ENCODE results near the gene TOR1B.

Gene TOR1B

GRCh38 chr9:129832982-129833381 is 30.0 kb downstream of the TOR1B start:
- TF ChIP-seq, protein P1, sequence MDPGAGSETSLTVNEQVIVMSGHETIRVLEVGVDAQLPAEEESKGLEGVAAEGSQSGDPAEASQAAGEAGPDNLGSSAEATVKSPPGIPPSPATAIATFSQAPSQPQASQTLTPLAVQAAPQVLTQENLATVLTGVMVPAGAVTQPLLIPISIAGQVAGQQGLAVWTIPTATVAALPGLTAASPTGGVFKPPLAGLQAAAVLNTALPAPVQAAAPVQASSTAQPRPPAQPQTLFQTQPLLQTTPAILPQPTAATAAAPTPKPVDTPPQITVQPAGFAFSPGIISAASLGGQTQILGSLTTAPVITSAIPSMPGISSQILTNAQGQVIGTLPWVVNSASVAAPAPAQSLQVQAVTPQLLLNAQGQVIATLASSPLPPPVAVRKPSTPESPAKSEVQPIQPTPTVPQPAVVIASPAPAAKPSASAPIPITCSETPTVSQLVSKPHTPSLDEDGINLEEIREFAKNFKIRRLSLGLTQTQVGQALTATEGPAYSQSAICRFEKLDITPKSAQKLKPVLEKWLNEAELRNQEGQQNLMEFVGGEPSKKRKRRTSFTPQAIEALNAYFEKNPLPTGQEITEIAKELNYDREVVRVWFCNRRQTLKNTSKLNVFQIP (CRISPR knock-in tag; IDR thresholded peaks at IDR 0.05; ENCODE audit: borderline replicate concordance, low read depth), result no peak
- TF ChIP-seq TOX (CRISPR knock-in tag; IDR thresholded peaks at IDR 0.05; ENCODE audit: borderline replicate concordance), result no peak
- no peak for TF ChIP-seq RARB (CRISPR knock-in tag; IDR thresholded peaks at IDR 0.05)
- no peak for TF ChIP-seq ZNF70 (CRISPR knock-in tag; IDR thresholded peaks at IDR 0.05)
- TF ChIP-seq ESRRG (CRISPR knock-in tag; IDR thresholded peaks at IDR 0.05), result no peak
- TF ChIP-seq, protein P2, sequence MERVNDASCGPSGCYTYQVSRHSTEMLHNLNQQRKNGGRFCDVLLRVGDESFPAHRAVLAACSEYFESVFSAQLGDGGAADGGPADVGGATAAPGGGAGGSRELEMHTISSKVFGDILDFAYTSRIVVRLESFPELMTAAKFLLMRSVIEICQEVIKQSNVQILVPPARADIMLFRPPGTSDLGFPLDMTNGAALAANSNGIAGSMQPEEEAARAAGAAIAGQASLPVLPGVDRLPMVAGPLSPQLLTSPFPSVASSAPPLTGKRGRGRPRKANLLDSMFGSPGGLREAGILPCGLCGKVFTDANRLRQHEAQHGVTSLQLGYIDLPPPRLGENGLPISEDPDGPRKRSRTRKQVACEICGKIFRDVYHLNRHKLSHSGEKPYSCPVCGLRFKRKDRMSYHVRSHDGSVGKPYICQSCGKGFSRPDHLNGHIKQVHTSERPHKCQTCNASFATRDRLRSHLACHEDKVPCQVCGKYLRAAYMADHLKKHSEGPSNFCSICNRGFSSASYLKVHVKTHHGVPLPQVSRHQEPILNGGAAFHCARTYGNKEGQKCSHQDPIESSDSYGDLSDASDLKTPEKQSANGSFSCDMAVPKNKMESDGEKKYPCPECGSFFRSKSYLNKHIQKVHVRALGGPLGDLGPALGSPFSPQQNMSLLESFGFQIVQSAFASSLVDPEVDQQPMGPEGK (CRISPR knock-in tag; IDR thresholded peaks at IDR 0.05; ENCODE audit: borderline replicate concordance), result no peak
- TF ChIP-seq ZC3H10 (CRISPR knock-in tag; IDR thresholded peaks at IDR 0.05), result no peak
- no peak for TF ChIP-seq ZNF8 (CRISPR knock-in tag; IDR thresholded peaks at IDR 0.05)
- TF ChIP-seq, protein P3, sequence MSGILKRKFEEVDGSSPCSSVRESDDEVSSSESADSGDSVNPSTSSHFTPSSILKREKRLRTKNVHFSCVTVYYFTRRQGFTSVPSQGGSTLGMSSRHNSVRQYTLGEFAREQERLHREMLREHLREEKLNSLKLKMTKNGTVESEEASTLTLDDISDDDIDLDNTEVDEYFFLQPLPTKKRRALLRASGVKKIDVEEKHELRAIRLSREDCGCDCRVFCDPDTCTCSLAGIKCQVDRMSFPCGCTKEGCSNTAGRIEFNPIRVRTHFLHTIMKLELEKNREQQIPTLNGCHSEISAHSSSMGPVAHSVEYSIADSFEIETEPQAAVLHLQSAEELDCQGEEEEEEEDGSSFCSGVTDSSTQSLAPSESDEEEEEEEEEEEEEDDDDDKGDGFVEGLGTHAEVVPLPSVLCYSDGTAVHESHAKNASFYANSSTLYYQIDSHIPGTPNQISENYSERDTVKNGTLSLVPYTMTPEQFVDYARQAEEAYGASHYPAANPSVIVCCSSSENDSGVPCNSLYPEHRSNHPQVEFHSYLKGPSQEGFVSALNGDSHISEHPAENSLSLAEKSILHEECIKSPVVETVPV (CRISPR knock-in tag; IDR thresholded peaks at IDR 0.05), result no peak
- no peak for TF ChIP-seq ARNTL (CRISPR knock-in tag; IDR thresholded peaks at IDR 0.05; ENCODE audit: borderline replicate concordance, low read depth)
- TF ChIP-seq BACH2 (CRISPR knock-in tag; IDR thresholded peaks at IDR 0.05; ENCODE audit: borderline replicate concordance), result no peak
- no peak for TF ChIP-seq OSR1 (CRISPR knock-in tag; IDR thresholded peaks at IDR 0.05)
- no peak for TF ChIP-seq TSHZ2 (CRISPR knock-in tag; IDR thresholded peaks at IDR 0.05)
- TF ChIP-seq ZNF565 (CRISPR knock-in tag; conservative IDR thresholded peaks at IDR 0.05; ENCODE audit: low read depth), result no peak
- no peak for ATAC-seq

DNA sequence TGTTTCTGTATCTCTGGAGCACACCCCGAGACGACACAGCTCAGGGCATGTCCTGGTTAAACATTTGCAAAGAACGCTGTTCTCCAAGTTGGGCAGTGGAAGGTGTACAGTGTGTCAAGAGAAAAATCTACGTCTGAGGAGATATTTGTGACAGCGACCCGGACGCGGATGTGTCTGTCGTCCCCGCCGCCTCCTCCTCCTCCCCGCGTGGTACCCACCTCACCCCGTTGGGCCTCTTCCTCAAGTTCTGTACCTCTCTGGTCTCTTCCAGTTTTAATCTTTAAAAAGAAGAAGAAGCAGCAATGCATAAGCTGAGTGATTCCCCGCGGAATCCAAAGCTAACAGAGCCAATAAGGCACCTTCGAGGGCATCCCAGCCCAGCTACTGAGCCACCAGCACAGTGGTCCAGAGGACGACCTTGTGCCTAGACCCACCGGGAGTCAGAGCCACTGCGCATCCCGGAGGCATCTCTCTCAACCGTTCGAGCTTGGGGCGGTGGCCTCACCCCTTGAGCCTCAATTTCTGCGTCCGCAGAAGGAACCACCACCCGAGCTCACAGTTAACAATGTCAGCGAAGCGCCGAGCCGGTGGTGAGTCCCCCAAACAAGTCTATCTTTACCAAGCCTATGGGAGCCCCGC is 31.6 kb downstream of the TOR1B start:
- ATAC-seq, result peak; percentile 18

GRCh38 chr9:129835128-129835859 is 32.3 kb downstream of the TOR1B start, which contains the start of the genes C9orf78 and USP20:
TSS of gene C9orf78 (minus strand) at chr9:129835275. CDS start at chr9:129835221, 54 bp downstream.
TSS of gene USP20 (plus strand) at chr9:129835458. CDS start at chr9:129852556, 17,098 bp downstream.
- ATAC-seq, result peak; percentile 89
- TF ChIP-seq ZFP30 (CRISPR knock-in tag; IDR thresholded peaks at IDR 0.05), result no peak
- TF ChIP-seq BACH2 (CRISPR knock-in tag; IDR thresholded peaks at IDR 0.05; ENCODE audit: borderline replicate concordance), result no peak
- TF ChIP-seq ZC3H10 (CRISPR knock-in tag; IDR thresholded peaks at IDR 0.05), result no peak
- TF ChIP-seq TCF4 (CRISPR knock-in tag; IDR thresholded peaks at IDR 0.05; ENCODE audit: borderline replicate concordance), result no peak
- no peak for TF ChIP-seq CSDC2 (CRISPR knock-in tag; IDR thresholded peaks at IDR 0.05)
- no peak for TF ChIP-seq ZNF565 (CRISPR knock-in tag; conservative IDR thresholded peaks at IDR 0.05; ENCODE audit: low read depth)
- TF ChIP-seq OSR1 (CRISPR knock-in tag; IDR thresholded peaks at IDR 0.05), result no peak
- no peak for TF ChIP-seq SNAI2 (CRISPR knock-in tag; IDR thresholded peaks at IDR 0.05)
- TF ChIP-seq TSHZ2 (CRISPR knock-in tag; IDR thresholded peaks at IDR 0.05), result no peak
- TF ChIP-seq ZFP3 (CRISPR knock-in tag; IDR thresholded peaks at IDR 0.05), result no peak
- TF ChIP-seq RARB (CRISPR knock-in tag; IDR thresholded peaks at IDR 0.05), result no peak

More for the DNA sequence above, 31.6 kb downstream of the TOR1B start:
- no peak for TF ChIP-seq ZNF8 (CRISPR knock-in tag; IDR thresholded peaks at IDR 0.05)
- TF ChIP-seq, protein P2 (CRISPR knock-in tag; IDR thresholded peaks at IDR 0.05; ENCODE audit: borderline replicate concordance), result no peak
- TF ChIP-seq ZNF70 (CRISPR knock-in tag; IDR thresholded peaks at IDR 0.05), result no peak
- TF ChIP-seq ZNF565 (CRISPR knock-in tag; conservative IDR thresholded peaks at IDR 0.05; ENCODE audit: low read depth), result no peak
- no peak for TF ChIP-seq SNAI2 (CRISPR knock-in tag; IDR thresholded peaks at IDR 0.05)
- TF ChIP-seq ARNTL (CRISPR knock-in tag; IDR thresholded peaks at IDR 0.05; ENCODE audit: borderline replicate concordance, low read depth), result no peak
- no peak for TF ChIP-seq GLIS3 (CRISPR knock-in tag; IDR thresholded peaks at IDR 0.05)
- no peak for TF ChIP-seq RARB (CRISPR knock-in tag; IDR thresholded peaks at IDR 0.05)
